KBM-7 (cell line): ENCODE data around the gene VAV1.
"Not testable (repeated sequence)": the region's sequence is repeated elsewhere in the genome, so short reads cannot be mapped to it uniquely, and the experiment has no call there.

Experiments used
- DNase-seq: peaks from one replicate; pipeline ENCODE4 v3.0.0-alpha.2; 2015
- in situ Hi-C: fragments of 300-500 bp; cut with MboI; formaldehyde crosslinking; loops from 2 replicates; pipeline ENCODE4 v1.14.3; 2020; ENCODE audit warnings: low sequenced_read_pairs, low pct_unique_long_range_greater_than_20kb, mixed read lengths

Gene VAV1

GRCh38 chr19:6736917-6737283 is 35.6 kb upstream of the VAV1 start:
- in situ Hi-C loops: no loop called here
- DNase-seq: no peak

GRCh38 chr19:6737284-6737872 is 35.1 kb upstream of the VAV1 start, which contains the start of gene GPR108:
GPR108 (minus strand) TSS chr19:6737580; CDS start chr19:6737576, 4 bp downstream.
- peak; percentile 100 for DNase-seq
- in situ Hi-C loops: no loop called here

- in situ Hi-C loops: no loop called here
Observed at GRCh38 chr19:6737873-6738786, 34.4 kb upstream of the VAV1 start.

GRCh38 chr19:6738787-6739389 is 33.6 kb upstream of the VAV1 start:
- in situ Hi-C loops: no loop called here
- DNase-seq: no peak

More at GRCh38 chr19:6737873-6738786, 34.4 kb upstream of the VAV1 start:
- peak; percentile 88 for DNase-seq

- in situ Hi-C loops: no loop called here
- peak; percentile 63 for DNase-seq
Observed at GRCh38 chr19:6739390-6739882, 33.1 kb upstream of the VAV1 start, which contains the start of gene TRIP10. TRIP10 (plus strand) TSS chr19:6739680; CDS start chr19:6739762, 82 bp downstream.

- peak; percentile 41 for DNase-seq
- in situ Hi-C loops: no loop called here
Observed at GRCh38 chr19:6739883-6740588, 32.5 kb upstream of the VAV1 start.

- no peak for DNase-seq
- in situ Hi-C loops: no loop called here
Observed at GRCh38 chr19:6740589-6741343, 31.7 kb upstream of the VAV1 start.

- in situ Hi-C loops: no loop called here
- no peak for DNase-seq
Observed at GRCh38 chr19:6743066-6743465, 29.4 kb upstream of the VAV1 start.

- DNase-seq: no peak
- in situ Hi-C loops: no loop called here
Observed at GRCh38 chr19:6743714-6744380, 28.7 kb upstream of the VAV1 start.

- no peak for DNase-seq
- in situ Hi-C loops: no loop called here
Observed at GRCh38 chr19:6744381-6745301, 27.9 kb upstream of the VAV1 start.

- in situ Hi-C loops: no loop called here
- no peak for DNase-seq
Observed at GRCh38 chr19:6745965-6746364, 26.5 kb upstream of the VAV1 start.

GRCh38 chr19:6748543-6748942 is 24.0 kb upstream of the VAV1 start:
- in situ Hi-C loops, DNase-seq: not testable (repeated sequence)

GRCh38 chr19:6750062-6750461 is 22.4 kb upstream of the VAV1 start:
- DNase-seq: no peak
- in situ Hi-C loops: no loop called here

GRCh38 chr19:6751189-6751588 is 21.3 kb upstream of the VAV1 start:
- DNase-seq: no peak

GRCh38 chr19:6752256-6753177 is 20.0 kb upstream of the VAV1 start:
- DNase-seq: no peak
- in situ Hi-C loops: no loop called here

More at GRCh38 chr19:6751189-6751588, 21.3 kb upstream of the VAV1 start:
- in situ Hi-C loops: no loop called here
